Bone marrow (tissue), 2 donors: ENCODE results near the gene GSTO1.

Experiments used
- DNase-seq, 2 donors: peaks; one replicate each; lab custom pipeline; 2025; lab: John Stamatoyannopoulos, UW

GSTO1 gene

DNA sequence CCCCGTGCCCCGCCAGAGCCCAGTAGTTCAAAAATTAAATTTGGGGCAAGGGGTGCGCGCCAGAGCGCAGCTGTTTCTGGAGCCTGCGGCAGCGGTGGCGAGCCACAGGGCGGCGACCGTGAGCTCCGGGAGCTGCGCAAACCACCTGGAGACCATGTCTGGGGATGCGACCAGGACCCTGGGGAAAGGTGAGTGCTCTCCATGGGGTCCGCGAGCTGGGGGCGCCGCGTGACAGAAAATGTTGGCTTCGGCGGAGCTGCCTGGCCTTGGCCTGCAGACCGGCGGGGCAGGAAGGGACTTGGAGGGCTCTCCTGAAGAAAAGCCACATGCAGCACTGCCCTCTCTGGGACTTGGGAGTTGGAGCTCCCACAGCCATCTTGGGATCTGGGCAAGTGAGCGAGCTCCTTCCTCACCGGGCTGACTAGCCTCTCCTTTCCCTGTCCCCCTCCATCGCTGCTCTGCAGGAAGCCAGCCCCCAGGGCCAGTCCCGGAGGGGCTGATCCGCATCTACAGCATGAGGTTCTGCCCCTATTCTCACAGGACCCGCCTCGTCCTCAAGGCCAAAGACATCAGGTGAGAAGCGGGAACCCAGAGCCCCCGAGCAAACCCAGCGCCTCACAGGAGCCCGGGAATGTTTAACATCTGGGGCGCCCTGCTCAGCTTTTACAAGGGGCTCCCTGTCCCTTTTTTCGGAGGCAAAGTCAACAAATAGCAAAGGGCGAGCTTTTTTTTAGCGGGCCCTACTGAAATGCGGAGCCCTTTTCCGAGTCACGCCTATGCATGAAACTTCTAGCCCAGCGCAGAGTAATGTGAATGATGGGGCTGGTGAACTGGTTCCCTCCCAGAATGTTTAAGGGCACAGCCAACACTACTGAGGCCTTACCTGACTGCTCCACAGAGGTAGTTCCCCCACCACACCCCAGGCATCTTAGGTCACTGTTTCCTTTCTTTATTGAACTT is 20.4 kb downstream of the GSTO1 start:
- peak in 1 of 2 donors; percentile 5 for DNase-seq

DNA sequence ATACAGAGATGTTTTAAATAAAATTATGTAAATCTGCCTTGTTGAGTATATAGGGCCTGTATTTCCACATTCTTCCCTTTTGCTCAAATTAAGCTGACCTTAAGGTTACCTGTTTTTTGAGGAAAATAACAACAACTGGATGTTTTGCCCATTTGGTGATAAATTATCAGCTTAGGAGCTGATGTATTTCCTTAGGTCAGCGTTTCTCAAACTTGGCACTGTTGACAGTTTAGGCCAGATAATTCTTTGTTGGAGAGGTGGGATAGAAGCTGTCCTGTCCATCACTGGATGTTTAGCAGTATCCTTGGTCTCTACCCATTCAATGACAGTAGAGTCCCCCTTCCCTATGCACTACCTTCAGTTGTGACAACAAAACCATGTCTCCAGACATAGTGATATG is 21.5 kb downstream of the GSTO1 start:
- no peak for DNase-seq

DNA sequence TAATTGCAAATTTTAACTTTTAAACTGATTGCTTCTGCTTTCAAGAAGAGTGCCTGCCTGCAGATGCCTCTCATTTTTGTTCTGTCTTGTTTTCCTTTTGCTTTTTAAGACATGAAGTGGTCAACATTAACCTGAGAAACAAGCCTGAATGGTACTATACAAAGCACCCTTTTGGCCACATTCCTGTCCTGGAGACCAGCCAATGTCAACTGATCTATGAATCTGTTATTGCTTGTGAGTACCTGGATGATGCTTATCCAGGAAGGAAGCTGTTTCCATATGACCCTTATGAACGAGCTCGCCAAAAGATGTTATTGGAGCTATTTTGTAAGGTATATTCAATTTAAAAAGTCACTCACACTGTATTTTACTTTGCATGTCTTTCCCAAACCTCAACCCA is 23.1 kb downstream of the GSTO1 start:
- DNase-seq, result no peak

DNA sequence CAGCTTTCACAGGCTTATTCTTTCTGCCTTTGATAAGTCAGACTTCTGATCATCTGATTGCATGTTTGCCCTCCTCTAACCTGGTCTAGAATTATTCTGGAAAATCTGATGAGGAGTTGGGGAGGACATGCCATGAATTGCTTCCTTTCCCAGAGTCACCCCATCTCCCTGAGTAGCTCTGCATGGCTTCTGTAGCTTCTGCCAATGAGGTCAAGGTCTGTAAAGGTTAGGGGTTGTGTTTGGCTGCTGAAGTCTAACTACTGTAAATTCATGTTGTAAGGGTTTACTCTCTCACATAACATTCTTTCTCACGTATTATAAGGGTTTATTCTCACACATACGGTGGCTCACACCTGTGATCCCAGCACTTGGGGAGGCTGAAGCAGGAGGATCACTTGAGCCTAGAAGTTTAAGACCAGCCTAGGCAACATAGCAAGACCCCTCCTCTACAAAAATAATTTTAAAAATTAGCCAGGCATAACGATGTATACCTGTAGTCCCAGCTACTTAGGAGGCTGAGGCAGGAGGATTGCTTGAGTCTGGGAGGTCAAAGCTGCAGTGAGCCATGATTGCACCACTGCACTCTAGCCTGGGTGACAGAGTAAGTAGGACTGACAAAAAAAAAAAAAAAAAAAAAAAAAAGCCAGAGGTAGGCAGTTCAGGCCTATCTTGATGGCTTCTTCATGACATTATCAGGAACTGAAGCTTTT is 25.0 kb downstream of the GSTO1 start:
- DNase-seq, result no peak

DNA sequence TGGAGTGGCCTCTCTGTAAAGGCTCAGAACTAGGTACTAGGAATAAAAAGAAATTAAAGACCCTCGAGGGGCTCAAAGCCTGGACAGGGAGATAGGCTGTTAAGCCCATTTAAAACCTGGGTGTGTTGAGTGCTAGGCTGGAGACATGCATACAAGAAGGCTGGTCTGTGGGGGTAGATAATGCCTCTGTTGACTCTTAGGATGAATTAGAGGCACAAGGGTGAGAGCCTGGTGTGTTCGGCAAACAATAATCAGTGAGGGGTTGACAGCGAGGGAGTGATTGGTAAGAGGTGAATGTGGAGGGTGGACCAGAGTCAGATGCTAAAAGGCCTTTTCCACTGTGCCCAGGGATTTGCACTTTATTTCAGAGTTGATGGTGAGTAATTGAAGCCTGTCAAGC is 27.0 kb downstream of the GSTO1 start:
- DNase-seq, result no peak

DNA sequence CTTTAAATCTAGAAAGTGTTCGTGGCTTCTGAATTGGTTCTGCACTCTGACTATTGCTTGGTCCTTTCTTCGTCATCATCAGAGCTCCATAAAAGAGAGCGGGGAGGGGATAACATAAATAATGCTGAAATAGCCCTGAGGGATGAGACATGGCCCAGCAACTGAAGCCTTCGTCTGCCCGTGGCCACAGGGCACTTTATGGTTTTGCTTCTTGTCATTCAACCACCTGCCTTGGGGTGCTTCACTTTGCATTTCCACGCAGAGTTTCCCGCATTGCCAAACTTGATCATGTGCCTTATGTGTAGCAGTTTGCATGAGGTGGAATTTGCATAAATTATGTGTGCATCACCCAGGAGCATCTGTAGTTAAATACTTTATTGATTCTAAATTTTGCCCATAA is 30.2 kb downstream of the GSTO1 start:
- no peak for DNase-seq

DNA sequence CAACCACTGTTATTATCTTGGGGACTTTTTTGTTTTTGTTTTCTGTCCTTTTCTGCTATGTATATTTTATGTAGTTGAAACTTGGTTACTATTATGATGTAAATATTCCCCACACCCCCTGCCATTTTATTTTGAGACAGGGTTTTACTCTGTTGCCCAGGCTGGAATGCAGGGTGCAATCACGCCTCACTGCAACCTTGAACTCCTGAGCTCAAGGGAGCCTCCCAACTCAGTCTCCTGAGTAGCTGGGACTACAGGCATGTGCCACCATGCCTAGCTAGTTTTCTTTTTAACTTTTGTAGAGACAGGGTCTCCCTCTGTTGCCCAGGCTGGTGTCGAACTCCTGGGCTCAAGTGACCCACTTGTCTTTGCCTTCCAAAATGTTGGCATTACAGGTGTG is 32.2 kb downstream of the GSTO1 start:
- no peak for DNase-seq

DNA sequence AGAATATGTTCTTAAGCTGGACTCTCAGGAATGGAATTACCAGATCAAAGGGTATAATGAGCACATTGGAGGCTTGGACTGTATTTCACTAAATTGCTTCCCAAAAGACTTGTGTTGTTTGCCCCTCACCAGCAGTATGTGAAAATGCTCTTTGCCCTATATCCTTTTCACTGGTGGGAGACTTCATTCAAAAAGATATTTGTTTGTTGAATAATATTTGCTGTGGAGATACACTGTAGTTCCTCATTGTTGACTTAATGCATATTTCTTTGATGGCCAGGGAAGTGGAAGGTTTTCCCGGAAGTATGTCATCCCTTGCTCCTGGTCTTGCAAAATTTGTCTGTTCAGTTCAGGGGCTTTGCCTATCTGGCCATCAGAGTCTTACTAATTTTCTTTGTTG is 33.7 kb downstream of the GSTO1 start:
- DNase-seq, result no peak

DNA sequence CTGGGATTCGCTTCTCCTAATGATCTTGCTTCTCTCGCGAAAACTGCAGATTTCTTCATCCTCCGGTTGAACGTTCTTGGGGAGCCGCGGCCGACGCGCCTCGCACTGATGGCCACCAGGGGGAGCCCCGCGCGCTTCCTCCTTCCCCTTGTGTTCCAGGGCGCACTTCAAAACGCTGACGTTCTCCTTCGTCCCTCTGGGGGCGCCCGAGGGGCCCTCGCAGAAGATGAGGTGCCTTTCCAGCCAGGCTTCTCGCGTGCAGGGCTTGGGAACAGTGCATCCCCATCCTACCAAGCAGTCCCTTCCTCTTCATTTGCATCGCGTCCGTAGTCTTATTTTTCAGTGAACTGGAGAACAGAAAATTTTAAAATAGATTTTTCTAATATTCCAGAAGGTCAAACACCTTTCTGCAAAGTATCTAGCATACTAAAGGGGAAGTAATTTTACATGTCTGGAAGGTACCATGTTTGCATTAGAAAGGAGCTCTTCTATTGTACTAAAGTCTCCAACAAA is 36.8 kb downstream of the GSTO1 start:
- peak; percentile 66 to 87 for DNase-seq

DNA sequence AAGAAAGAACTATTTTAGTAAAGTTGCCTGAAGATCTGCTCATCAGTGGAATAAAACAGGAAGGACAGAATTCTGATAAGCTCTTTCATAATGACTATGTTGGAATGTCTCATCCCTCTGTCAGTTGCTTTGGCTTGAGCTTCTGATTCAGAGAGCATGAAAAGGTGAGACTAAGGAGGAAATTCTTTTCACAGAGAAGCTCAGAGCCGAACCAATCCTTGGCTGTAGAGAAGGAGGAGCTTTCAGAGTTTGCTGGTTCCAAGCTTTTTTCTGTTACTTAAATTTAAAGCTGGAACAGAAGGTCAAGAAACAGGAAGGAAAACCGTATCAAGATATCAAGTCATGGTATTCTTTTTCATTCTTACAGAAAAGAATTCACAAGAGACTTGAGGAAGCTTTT is 38.3 kb downstream of the GSTO1 start:
- no peak for DNase-seq

DNA sequence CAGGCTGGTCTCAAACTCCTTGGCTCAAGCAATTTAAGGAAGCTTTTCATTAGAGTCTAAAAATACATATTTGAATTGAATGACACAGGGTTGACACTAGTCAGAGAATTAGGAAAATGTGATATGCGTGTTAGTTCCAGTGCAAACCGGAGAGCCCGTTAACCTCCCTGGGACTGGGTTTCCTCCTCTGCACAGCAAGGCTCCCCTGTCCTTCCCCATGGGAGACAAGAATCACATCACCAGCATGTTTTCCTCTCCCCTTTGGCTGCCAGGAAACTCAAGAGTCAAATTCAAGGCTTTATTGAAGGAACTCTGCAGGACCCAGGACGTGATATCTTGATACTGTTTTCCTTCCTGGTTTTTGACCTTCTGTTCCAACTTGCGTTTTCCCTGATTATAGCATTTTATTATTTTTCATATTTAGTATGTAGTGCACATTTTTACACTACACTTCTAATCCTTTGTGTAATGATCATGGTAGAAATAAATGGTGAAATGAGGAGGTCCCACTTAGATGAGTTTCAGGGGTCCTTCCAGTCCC is 39.2 kb downstream of the GSTO1 start:
- no peak for DNase-seq

DNA sequence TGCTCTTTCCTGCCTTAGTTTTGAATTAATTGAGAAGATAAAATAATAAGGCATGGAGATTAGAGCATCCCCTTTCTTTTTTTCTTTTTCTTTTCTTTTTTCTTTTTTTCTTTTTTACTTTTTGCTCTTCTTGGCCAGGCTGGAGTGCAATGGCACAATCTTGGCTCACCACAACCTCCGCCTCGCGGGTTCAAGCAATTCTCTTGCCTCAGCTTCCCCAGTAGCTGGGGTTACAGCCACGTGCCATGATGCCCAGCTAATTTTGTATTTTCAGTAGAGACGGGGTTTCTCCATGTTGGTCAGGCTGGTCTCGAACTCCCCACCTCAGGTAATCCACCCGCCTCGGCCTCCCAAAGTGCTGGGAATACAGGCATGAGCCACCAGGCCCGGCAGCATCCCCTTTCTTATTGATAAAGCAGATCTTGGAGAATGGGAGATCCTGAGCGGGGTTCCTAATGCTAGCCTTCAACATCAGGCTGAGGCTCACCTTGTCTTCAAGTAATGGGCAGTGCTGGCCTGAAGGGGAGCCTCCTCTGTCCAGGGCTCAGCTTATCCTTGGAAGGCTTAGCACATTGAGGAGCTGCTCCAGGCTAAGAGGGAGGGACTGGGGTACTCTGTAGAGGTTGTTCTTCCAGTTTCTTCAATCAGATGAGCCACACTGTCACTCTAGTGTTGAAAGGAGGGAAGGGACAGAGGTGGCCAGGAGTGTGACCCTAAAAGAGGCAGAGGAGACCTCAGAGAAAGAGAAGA is 42.2 kb downstream of the GSTO1 start:
- no peak for DNase-seq

DNA sequence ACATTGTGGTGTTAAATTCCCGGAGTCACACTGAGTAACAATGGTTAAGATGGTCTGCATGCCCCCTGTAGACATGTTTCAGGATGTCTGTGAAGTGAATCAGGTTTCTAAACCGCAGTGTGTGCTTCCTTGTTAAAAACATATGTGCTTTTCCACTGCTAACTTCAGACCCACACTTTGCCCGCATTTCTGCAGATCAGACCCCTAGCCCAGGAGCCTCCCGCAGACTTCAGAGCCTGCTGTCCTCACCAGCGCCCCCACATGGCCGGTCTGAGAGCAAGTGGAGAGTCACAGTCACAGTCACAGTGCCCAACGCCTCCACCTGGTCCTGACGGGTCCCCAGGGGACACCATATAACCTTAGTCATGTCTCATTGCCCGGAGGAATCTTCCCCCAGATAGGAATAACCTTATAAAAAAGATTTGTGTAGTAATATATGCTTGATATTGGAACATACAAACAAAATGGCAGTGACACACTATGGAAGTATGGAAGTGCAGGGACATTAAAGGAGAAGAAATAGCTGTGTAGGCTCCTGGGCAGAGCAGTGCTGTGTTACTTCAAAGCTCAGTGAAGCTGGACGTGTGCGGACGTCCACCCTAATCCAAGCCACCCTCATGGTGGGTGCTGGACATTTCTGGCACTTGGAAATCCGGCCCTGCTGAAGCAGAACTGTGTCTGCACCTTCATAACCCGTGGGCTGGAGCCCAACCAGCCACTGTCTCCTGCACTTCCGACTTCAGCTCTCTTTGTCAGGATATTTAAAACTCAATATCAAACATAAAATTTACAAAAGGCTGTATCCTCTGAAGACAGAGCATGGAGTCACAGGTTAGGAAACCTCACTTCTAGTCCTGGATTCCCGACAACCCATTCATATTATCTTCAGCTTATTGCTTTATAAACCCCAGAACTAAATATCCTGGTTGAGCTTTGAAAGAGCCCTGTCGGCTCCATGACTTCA is 43.3 kb downstream of the GSTO1 start:
- DNase-seq, result no peak

DNA sequence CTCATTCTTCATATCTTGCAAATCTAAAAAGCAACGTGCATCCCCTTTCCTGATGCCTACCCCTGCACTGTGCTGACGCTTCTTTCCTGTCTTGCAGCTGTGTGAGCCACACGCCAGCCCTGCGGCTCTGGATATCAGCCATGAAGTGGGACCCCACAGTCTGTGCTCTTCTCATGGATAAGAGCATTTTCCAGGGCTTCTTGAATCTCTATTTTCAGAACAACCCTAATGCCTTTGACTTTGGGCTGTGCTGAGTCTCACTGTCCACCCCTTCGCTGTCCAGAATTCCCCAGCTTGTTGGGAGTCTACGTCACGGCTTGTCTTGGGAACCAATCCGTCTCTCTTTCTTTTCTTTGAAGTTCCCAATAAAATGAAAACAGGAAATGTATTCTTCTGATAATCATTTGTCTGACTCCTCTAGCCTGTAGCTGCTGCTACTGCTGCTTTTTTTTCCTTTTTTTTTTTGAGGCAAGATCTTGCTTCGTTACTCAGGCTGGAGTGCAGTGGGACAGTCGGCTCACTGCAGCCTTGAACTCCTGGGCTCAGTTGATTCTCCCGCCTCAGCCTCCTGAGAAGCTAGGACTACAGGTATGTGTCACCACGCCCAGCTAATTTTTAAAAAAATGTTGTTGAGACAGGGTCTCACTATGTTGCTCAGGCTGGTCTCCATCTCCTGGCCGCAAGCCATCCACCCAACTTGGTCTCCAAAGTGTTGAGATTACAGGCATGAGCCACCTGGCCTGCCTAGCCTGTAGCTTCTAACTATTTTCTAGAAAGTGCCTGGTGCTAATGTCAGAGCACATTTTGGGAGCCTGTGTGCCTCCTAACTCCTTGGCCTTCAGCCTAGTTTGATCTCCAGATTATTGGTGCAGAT is 44.6 kb downstream of the GSTO1 start:
- peak in 1 of 2 donors; percentile 36 for DNase-seq

DNA sequence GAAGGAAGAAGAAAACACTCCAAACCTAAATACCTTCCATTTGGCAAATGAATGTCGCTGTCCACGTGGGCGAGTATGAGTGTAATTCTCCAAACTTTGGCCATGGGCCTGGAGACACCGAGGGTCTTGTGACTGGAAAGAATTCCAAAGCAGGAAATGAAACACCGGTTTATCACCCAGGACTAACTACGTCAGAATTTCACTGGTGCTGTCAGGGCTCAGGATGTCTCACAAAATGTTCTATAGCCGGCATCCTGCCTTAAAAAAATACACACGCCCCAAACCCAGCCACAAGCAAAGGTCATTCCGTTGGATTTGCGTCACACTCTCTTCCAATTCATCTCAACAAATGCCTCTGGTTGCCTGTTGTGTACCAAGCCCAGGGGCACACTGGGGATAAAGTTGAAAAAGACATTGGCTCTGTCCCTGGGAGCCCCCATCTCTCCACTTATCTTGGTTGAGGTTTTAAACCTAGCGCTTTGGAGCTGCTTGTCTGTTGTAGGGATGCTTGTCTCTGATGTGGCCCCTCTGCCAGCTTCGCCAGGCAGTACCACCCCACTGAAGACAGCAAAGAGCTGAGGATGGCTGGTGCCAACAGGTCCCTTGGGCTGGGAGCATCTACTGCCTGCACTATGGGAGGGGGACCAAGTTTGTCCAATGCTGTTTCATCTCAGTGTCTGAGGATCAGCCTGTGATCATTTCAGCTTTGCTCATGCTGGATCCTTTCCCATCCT is 45.5 kb downstream of the GSTO1 start:
- DNase-seq, result no peak

DNA sequence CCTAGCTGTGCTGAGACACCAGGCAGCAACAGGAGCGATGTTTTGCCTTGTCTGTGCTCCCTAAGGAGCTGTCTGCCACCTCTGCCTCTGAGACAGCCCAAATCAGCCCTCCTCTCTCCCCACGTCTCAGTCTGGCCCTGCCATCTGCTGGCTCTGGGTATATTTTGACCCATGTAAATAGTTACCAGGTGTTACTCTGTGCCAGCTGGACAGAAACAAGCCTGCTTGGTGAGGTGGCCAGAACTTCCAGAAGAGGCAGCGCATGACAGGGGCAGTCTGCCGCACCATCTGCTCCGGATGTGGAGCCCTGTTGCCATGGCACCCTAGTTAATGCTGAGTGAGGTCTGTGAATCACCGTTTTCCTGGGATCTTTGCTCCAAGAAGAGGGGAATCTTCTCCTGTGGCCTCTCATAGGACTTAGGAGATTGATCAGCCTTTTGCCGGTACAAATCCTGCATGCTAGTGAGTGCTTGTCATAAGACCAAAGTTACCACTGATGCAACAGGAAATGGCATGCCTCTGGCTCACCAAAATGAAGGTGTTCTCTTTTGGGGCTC is 46.1 kb downstream of the GSTO1 start:
- no peak for DNase-seq

DNA sequence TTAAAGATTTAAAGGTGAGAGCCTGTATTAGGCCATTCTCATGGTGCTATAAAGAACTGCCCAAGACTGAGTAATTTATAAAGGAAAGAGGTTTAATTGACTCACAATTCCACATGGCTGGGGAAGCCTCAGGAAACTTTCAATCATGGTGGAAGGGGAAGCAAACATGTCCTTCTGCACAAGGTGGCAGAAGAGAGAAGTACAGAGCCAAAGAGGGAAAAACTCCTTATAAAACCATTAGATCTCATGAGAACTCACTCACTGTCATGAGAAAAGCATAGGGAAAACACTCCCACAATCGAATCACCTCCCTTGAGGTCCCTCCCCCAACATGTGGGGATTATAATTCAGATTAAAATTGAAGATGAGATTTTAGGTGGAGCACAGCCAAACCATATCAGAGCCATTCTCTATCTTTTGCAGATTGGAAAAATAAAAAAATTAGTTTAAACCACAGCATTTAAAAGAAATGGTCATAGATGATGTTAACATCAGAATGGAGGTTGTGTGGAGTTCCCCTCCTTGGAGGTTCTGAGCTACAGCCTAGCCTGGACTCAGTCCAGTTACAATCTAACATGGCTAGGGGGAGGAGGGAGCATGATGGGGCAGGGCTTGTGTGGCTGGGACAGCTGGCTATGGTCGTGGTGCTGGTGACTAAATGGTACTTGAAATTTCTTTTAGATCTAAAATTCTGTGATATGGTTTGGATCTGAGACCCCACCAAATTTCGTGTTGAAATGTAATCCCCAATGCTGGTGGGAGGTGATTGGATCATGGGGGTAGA is 47.4 kb downstream of the GSTO1 start:
- no peak for DNase-seq
